Measurements from ENCODE around the gene LRIG2. TPM values are rescaled to one million over a fixed set of nuclear protein-coding genes. Genes with fewer than 3 reads are reported as not detected.

The LRIG2 gene
- total and polyA plus RNA-seq, 9 of the 15 experiments (the other 6 are each of a cell fraction or from before 2014, with no cell fraction given), result 1.8 to 28.1 (median 11.5) TPM

DNA sequence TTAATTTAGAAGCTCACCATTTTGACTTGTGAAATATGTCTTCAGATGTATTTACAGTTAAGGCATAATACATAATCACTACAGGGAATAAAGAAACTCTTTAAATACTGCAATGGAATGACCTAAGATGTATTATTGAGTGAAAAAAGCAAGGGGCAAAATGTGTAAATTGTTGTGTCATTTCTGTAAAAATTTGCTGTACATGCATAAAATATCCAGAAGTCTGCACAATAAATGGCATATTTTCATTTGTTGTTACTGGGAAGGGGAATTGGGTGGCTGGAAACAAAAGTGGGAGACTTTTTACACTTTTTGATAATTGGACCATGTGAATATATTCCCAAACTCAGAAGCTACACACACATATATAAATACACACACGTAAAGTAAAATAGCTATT lies 17.1 kb downstream of the LRIG2 start:
- Histone ChIP-seq H2AFZ (ENCODE audit: low read depth, low read length) (no peak overlapping the region), H3K9ac (ENCODE audit: insufficient read depth in 1 of 2, low read depth in 2 of 2, low read length in 2 of 2) (no peak overlapping the region), H3K9me3 (replicated peaks; ENCODE audit: control insufficient read depth, insufficient read depth, low read depth, low read length) (no peaks in the 10 kb centered on the region), H3K9me1 (ENCODE audit: control insufficient read depth, insufficient read depth, low read length) (no peaks in the 10 kb centered on the region), H4K20me1 (replicated peaks; ENCODE audit: control insufficient read depth, insufficient read depth, low read length) (no peaks in the 10 kb centered on the region), H3K36me3 (ENCODE audit: control insufficient read depth, insufficient read depth, low read length) (peaks cover 53% of the 10 kb centered on the region), H3K4me1 (replicated peaks in 1 of 2; ENCODE audit: control insufficient read depth in 2 of 2, insufficient read depth in 2 of 2, low read length in 2 of 2) (peaks cover 3 to 14% of the 10 kb centered on the region in 2 experiments; a peak in 3 of 5 replicates), H3K4me2 (ENCODE audit: insufficient read depth, low read length) (no peak overlapping the region), H3K79me2 (ENCODE audit: control insufficient read depth, insufficient read depth, low read length) (peaks cover 52% of the 10 kb centered on the region), H3K27ac (ENCODE audit: extremely low read depth, low read depth, low read length) (no peak overlapping the region), H3K27me3 (ENCODE audit: control insufficient read depth in 2 of 2, insufficient read depth in 2 of 2, low read length in 2 of 2) (no peaks in the 10 kb centered on the region), H3K4me3 (no peak overlapping the region)
- DNase-seq (ENCODE audit: extremely low read depth in 1 of 4, low spot score in 3 of 4) (no peak), FAIRE-seq (no peak), ATAC-seq (no peak)
- in situ Hi-C loops (cut with MboI) (no loop called here), intact Hi-C loops (cut with micrococcal nuclease) (no loop called here)
- WGBS (ENCODE audit: insufficient coverage, low coverage, missing lambda C conversion rate), result 100% methylated on average over 1 of the region's 1 CpG
- BruUV-seq (replicated peaks), result no TSS peak
- ChIA-PET POLR2A (interaction anchor here (0.8 to 0.9 kb wide), 2 partner anchors 15 to 35 kb away, joined by 3 read pairs; no protein-coding TSS in a partner anchor), CTCF (ENCODE audit: low intra/inter-chr PET ratio) (no interaction called here)
- peak; percentile 56 for TF ChIP-seq MAFG (tag; conservative IDR thresholded peaks at IDR 0.05)
- TF ChIP-seq GMEB1 (CRISPR knock-in tag; IDR thresholded peaks at IDR 0.05), result no peak
- peak; percentile 68 for TF ChIP-seq C11orf30 (IDR thresholded peaks at IDR 0.05; ENCODE audit: low read depth)
- TF ChIP-seq ZNF224 (CRISPR knock-in tag; IDR thresholded peaks at IDR 0.05), result no peak
- no peak for TF ChIP-seq PBX2 (CRISPR knock-in tag; IDR thresholded peaks at IDR 0.05; ENCODE audit: low read depth)
- TF ChIP-seq PBX2 (tag; conservative IDR thresholded peaks at IDR 0.05; ENCODE audit: low read depth), result no peak
- no peak for TF ChIP-seq ZFP36 (IDR thresholded peaks at IDR 0.05; ENCODE audit: low read depth, low read length, partially characterized antibody)
- peak; percentile 59 for TF ChIP-seq MAFF (IDR thresholded peaks at IDR 0.05; ENCODE audit: low read length)
- peak; percentile 85 for TF ChIP-seq ZNF316 (IDR thresholded peaks at IDR 0.05)
- TF ChIP-seq, protein P1, sequence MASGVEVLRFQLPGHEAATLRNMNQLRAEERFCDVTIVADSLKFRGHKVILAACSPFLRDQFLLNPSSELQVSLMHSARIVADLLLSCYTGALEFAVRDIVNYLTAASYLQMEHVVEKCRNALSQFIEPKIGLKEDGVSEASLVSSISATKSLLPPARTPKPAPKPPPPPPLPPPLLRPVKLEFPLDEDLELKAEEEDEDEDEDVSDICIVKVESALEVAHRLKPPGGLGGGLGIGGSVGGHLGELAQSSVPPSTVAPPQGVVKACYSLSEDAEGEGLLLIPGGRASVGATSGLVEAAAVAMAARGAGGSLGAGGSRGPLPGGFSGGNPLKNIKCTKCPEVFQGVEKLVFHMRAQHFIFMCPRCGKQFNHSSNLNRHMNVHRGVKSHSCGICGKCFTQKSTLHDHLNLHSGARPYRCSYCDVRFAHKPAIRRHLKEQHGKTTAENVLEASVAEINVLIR (CRISPR knock-in tag; IDR thresholded peaks at IDR 0.05), result no peak
- no peak for TF ChIP-seq XRCC3 (IDR thresholded peaks at IDR 0.05)
- no peak for TF ChIP-seq CBX1 (IDR thresholded peaks at IDR 0.05; ENCODE audit: low read depth)
- no peak for TF ChIP-seq ZNF75A (CRISPR knock-in tag; IDR thresholded peaks at IDR 0.05)
- no peak for TF ChIP-seq CBX3 (IDR thresholded peaks at IDR 0.05; ENCODE audit: borderline replicate concordance in 1 of 2, low read length in 2 of 2)
